ENCODE data around the gene SLC24A5.

DNA sequence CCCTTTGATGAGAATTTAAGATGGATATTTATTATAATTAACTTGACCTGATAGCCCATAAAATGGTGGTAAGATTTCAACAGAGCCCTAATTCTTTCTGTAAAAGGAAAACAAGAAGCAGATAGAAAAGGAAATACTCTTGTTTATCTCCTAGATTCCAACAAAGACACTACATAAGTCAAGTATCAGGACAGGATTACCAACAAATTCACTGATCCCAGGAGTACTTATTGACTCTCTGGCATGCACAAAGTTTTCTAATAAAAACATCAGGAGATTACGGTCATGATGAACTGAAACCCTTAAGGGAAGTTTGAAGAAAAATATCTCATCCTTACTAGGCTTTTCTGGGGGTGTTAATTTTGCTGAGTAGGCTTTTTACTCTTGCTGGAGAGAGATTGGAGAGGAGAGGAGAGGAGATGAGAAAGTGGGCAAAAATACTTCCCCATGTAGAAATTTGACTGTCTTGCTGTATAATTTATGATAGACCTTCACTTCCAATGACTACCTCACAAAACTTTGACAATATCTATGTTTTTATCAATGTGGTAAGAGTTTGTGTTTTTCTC lies 43.1 kb upstream of the SLC24A5 start:
- TF ChIP-seq CTCF (IDR thresholded peaks at IDR 0.05) = no peak
- no peak for TF ChIP-seq POLR2A (IDR thresholded peaks at IDR 0.05)
